ENCODE results near the gene RPAP2. TPM values are rescaled to one million over a fixed set of nuclear protein-coding genes. Genes with fewer than 3 reads are reported as not detected.
"Not testable (repeated sequence)": the region's sequence is repeated elsewhere in the genome, so short reads cannot be mapped to it uniquely, and the experiment has no call there.

RPAP2 gene
- total and polyA plus RNA-seq, 5 experiments from 2014 or later: 15.3 to 48.4 (median 25.9) TPM

DNA sequence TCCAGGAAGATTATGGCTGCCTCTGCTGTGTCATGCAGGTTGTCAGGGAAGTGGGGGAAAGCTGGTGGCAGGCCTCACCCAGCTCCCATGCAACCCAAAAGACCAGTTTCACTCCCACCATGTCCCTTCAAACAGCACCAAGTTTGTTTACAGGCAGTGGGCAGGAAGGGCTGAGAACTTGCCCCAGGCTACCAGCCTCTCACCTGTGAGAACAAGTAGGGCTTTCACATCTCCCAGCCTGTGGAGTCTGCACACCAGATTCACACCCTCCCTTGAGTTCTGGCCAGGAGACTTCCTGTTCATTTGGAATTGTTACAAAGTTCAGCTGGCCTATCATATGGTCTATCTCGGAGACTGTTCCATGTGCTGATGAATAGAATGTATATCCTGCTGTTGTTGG is 27.8 kb downstream of the RPAP2 start:
- Mint-ChIP-seq H3K27me3 (no peaks in the 10 kb centered on the region), H3K36me3 (peaks cover 43 to 76% (median 69%) of the 10 kb centered on the region in 3 donors), H3K4me3 (no peak overlapping the region), H3K9me3 (peaks cover 6 to 30% (median 17%) of the 10 kb centered on the region in 9 donors), H3K4me1 (peaks cover 12 to 22% (median 16%) of the 10 kb centered on the region in 4 donors), H3K27ac (no peak overlapping the region)
- POLR2A ChIA-PET: interaction anchor here (1.0 kb wide), 1 partner anchor 13 kb away, joined by 3 read pairs; no protein-coding TSS in a partner anchor
- ATAC-seq (no peak), DNase-seq (no peak)

DNA sequence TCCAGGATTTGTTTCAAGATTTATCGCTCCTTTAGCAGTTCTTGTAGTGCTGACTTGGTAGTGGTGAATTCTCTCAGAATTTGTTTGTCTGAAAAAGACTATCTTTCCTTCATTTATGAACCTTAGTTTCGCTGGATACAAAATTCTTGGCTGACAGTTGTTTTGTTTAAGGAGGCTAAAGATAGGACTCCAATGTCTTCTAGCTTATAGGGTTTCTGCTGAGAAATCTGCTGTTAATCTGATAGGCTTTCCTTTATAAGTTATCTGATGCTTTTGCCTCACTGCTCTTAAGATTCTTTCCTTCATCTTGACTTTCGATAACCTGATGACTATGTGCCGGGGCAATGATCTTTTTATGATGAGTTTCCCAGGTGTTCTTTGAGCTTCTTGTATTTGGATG is 28.9 kb downstream of the RPAP2 start:
- DNase-seq: no peak
- ATAC-seq: no peak
- POLR2A ChIA-PET: interaction anchor here (0.7 kb wide), 1 partner anchor 32 kb away, joined by 3 read pairs; no protein-coding TSS in a partner anchor
- Mint-ChIP-seq H3K27me3 (no peaks in the 10 kb centered on the region), H3K27ac (peak overlapping the region in 2 of 10 donors; percentile 1 to 27), H3K4me3 (peak overlapping the region in 1 of 10 donors; percentile 32), H3K9me3 (peaks cover 6 to 30% (median 17%) of the 10 kb centered on the region in 9 donors), H3K4me1 (peaks cover 15 to 22% (median 17%) of the 10 kb centered on the region in 4 donors), H3K36me3 (peaks cover 43 to 76% (median 69%) of the 10 kb centered on the region in 3 donors)

DNA sequence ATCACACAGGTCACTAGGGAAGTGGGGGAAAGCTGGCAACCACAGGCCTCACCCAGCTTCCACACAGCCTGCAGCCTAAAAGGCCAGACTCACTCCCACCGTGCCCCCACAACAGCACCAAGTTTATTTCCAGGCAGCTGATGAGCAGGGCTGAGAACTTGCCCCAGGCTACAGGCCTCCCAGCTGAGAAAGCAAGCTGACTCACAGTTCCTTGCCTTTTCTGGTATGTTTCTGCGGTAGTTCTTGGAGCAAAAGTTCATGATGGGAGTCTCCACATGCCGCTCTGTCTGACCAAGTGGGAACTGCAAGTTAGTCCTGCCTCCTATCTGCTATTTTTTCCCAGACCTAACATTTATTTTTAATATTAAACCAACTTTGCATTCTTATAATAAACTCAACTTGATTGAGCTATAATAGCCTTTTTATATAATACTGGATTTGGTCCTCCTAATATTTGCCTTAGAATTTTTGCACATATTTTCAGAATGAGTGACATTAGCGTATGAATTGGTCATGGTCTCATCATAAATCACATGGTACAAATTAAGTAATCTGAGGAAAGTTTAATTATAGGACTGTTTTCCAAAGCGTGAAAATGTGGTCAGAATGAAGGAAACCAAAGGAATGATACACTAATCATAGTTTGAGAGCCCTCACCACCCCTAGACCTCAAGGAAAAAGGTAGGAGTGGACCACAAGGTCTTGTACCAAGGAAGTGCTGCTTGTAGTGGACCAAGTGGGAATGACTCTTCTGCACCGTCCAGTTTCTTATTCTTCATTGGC is 30.7 kb downstream of the RPAP2 start:
- no peak for ATAC-seq
- Mint-ChIP-seq H3K9me3 (peaks cover 6 to 30% (median 17%) of the 10 kb centered on the region in 9 donors), H3K27me3 (no peaks in the 10 kb centered on the region), H3K36me3 (peaks cover 30 to 73% (median 72%) of the 10 kb centered on the region in 3 donors), H3K4me1 (peaks cover 7 to 10% (median 8%) of the 10 kb centered on the region in 4 donors), H3K4me3 (no peak overlapping the region), H3K27ac (no peak overlapping the region)
- DNase-seq: peak in 1 of 10 donors; percentile 19
- POLR2A ChIA-PET: interaction anchor here (0.6 to 1.2 kb wide), 2 partner anchors 14 to 16 kb away, joined by 3 to 4 read pairs; no protein-coding TSS in a partner anchor

DNA sequence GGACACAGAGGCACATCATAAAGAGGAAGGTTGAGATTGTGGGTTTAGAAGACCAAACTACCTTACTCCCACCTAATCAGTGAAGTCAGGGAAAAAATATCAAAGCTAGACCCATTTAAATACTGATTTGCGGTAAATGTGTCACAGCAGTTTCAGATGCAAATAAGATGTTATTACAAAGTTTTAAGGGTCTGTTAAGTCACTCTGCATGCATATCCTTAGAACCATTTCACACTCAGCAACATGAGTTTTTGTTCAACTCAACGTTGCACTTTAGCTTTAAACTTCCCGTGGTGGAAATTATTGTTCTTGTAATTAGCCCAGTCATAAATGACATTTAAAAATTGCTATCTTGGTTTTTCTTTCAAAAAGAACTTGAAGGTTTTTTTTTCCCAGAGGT is 34.8 kb downstream of the RPAP2 start:
- no peaks in the 10 kb centered on the region for H3K27me3 Mint-ChIP-seq
- ATAC-seq (no peak), DNase-seq (no peak)
- peaks cover 0 to 5% (median 0%) of the 10 kb centered on the region in 9 donors for H3K9me3 Mint-ChIP-seq
- peaks cover 11 to 59% (median 44%) of the 10 kb centered on the region in 3 donors for H3K36me3 Mint-ChIP-seq
- H3K27ac Mint-ChIP-seq: no peak overlapping the region
- H3K4me1 Mint-ChIP-seq: peaks cover 5 to 7% (median 7%) of the 10 kb centered on the region in 4 donors
- H3K4me3 Mint-ChIP-seq: no peak overlapping the region
- POLR2A ChIA-PET: no interaction called here

DNA sequence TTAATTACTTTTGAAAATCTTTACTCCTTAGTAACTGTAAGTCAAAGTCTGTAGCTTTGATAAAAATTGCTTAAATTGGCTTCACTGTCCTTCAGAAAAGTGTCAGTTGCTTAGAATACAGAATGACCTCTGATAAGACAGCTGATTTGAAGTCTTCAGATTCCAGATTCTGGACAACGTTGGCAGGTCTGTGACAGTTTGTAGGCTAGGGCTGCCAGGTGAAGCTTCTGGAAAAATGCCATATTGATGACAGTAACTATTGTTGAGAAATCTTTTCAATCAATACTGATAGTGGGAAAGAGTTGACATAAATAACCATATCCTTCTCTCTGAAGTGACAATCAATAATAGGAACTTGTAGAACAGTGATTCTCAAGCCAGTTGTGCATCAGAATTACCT is 41.3 kb downstream of the RPAP2 start:
- Mint-ChIP-seq H3K9me3 (no peaks in the 10 kb centered on the region), H3K4me1 (peaks cover 0 to 2% (median 0%) of the 10 kb centered on the region in 4 donors), H3K4me3 (no peak overlapping the region), H3K27me3 (no peaks in the 10 kb centered on the region), H3K36me3 (peaks cover 7 to 46% (median 12%) of the 10 kb centered on the region in 3 donors), H3K27ac (no peak overlapping the region)
- POLR2A ChIA-PET: no interaction called here
- ATAC-seq (no peak), DNase-seq (no peak)

DNA sequence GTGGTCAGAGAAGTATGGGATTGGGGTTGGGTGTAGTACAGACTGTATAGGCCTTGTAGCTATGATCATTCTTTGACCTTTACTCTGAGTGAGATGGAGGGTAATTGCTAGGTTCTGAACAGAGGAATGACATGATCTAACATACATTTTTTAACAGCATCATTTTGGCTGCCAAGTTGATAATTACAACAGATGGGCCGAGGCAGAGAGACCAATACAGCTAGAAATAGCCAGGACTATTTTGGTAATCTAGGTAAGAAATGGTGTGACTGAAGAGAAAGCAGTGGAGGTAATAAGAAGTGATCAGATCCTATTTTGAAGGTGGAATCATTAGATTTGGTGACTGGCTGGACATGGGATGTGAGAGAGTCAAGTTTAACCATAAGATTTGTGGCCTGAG is 43.5 kb downstream of the RPAP2 start:
- ATAC-seq (no peak), DNase-seq (no peak)
- no peak overlapping the region for H3K4me3 Mint-ChIP-seq
- H3K36me3 Mint-ChIP-seq: peaks cover 0 to 46% (median 12%) of the 10 kb centered on the region in 3 donors
- peak overlapping the region in 1 of 10 donors; percentile 67 for H3K27ac Mint-ChIP-seq
- H3K9me3 Mint-ChIP-seq: no peaks in the 10 kb centered on the region
- POLR2A ChIA-PET: no interaction called here
- H3K27me3 Mint-ChIP-seq: no peaks in the 10 kb centered on the region
- peaks cover 0 to 2% (median 0%) of the 10 kb centered on the region in 4 donors for H3K4me1 Mint-ChIP-seq

DNA sequence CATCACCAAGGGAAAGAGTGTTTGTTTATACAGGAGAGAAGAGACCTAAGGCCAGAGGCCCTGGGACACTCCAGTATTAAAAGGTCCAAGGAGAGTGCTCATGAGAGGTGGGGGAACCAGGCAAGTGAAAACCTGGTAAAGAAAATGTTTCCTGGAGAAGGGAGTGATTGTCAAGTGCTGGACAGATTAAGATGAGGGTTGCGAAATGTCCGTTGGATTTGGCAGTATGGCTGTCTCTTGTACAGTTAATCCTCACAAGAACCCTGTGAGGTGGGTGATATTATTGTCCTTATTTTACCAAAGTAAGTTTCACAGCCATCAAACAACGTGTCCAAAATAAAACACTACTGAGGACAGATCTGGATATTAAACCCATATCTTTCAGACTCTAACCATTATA is 44.2 kb downstream of the RPAP2 start:
- Mint-ChIP-seq H3K27ac (no peak overlapping the region), H3K9me3 (no peaks in the 10 kb centered on the region), H3K4me1 (peaks cover 0 to 3% (median 1%) of the 10 kb centered on the region in 4 donors), H3K27me3 (no peaks in the 10 kb centered on the region), H3K4me3 (no peak overlapping the region), H3K36me3 (peaks cover 1 to 51% (median 19%) of the 10 kb centered on the region in 3 donors)
- no peak for ATAC-seq
- POLR2A ChIA-PET: no interaction called here
- DNase-seq: no peak

DNA sequence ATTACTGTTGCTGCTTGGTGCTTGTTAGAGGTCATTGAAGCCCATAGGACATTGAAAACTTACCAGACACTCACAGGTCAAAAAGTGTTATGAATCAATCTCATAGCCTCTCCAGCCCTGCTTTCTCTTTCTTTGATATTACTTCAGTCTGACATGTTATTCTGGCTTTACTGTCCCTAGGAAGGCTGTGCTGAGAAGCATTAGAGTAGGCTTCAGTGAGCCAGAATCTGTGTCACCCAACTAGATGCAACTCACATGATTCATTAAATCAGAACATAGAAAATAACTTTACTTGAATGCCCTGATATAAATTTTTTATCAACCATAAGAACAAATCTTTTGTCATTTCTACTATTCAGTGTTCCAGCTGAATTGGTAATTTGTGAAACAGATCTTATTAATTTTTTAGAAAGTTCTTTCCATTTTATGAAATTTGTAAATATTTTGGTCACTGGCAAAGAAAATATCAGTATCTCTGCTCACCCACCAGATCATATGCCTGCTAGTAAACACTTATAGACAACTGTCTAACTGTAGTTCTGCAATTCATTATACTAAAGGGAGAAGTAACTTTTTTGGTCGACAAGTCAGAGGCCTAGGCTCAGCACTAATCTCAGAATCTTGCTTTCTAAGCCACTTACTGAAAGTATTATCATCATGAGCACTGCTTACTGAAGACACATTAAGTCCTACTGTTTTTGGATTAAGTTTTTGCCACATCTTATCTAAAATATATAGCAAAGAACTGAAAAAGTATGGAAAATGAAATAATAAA is 48.2 kb downstream of the RPAP2 start:
- H3K27ac Mint-ChIP-seq: peak overlapping the region in 2 of 10 donors; percentile 11 to 45
- no peaks in the 10 kb centered on the region for H3K27me3 Mint-ChIP-seq
- H3K4me1 Mint-ChIP-seq: peaks cover 0 to 8% (median 6%) of the 10 kb centered on the region in 4 donors
- DNase-seq (no peak), ATAC-seq (no peak)
- peaks cover 12 to 55% (median 34%) of the 10 kb centered on the region in 3 donors for H3K36me3 Mint-ChIP-seq
- POLR2A ChIA-PET: no interaction called here
- no peak overlapping the region for H3K4me3 Mint-ChIP-seq
- H3K9me3 Mint-ChIP-seq: peaks cover 0 to 4% (median 0%) of the 10 kb centered on the region in 9 donors

DNA sequence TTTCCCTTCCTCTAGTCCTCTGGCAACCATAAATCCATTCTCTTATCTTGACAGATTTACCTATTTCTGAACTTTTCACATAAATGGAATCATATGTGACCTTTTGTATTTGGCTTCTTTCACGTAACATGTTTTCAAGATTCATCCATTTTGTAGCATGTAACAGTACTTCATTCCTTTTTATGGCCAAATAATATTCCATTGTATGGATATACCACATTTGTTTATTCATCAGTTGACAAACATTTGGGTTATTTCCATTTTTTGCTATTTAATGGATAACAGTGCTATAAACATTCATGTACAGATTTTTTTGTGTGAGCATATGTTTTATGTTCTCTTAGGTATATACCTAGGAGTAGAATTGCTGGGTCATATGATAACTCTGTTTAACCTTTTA is 54.0 kb downstream of the RPAP2 start:
- Mint-ChIP-seq H3K4me3 (no peak overlapping the region), H3K27ac (no peak overlapping the region), H3K27me3 (no peaks in the 10 kb centered on the region), H3K9me3 (peaks cover 0 to 9% (median 3%) of the 10 kb centered on the region in 9 donors), H3K36me3 (peaks cover 17 to 65% (median 42%) of the 10 kb centered on the region in 3 donors), H3K4me1 (peaks cover 5 to 10% (median 7%) of the 10 kb centered on the region in 4 donors)
- ATAC-seq (no peak), DNase-seq (no peak)
- POLR2A ChIA-PET: no interaction called here

DNA sequence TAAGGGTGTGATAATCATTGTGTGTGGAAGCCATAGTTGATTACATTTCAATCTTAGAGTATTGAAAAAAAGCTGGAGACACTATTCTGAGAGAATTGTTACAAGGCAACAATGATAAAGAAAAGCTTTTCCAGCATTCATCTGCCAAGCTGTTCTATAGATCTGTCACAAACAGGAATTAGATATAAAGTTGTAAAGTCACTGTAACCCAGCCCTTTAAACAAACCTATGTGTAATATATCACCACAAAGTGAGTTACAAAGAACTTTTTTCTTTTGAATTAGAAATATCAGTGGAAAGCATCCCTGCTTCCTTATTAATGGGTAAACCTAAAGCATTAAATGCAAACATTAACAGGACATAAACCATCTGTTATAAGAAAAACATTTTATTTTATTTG is 55.4 kb downstream of the RPAP2 start:
- POLR2A ChIA-PET: interaction anchor here (0.7 kb wide), 1 partner anchor 38 kb away, joined by 3 read pairs; no protein-coding TSS in a partner anchor
- Mint-ChIP-seq H3K4me3 (no peak overlapping the region), H3K36me3 (peaks cover 19 to 68% (median 44%) of the 10 kb centered on the region in 3 donors)

DNA sequence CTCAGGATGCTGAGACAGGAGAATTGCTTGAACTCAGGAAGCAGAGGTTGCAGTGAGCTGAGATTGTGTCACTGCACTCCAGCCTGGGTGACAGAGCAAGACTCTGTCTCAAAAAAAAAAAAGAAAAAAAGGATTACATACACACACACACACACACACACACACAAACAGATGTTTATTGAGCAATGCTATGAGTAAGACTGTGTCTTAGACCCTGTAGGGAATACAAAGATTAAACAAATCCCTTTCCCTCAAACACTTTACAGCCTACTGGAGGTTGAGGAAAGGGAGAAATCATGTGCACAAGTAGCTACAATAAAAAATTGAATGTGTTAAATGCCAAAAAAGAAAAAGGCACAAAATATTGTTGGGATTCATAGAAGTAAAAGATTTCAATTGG is 58.1 kb downstream of the RPAP2 start:
- ATAC-seq: no peak
- H3K9me3 Mint-ChIP-seq: peaks cover 0 to 9% (median 2%) of the 10 kb centered on the region in 9 donors
- H3K4me3 Mint-ChIP-seq: no peak overlapping the region
- peak overlapping the region in 2 of 10 donors; percentile 11 to 12 for H3K27ac Mint-ChIP-seq
- no peaks in the 10 kb centered on the region for H3K27me3 Mint-ChIP-seq
- POLR2A ChIA-PET: no interaction called here
- DNase-seq: no peak
- H3K4me1 Mint-ChIP-seq: peaks cover 0 to 12% (median 8%) of the 10 kb centered on the region in 4 donors
- peaks cover 13 to 60% (median 38%) of the 10 kb centered on the region in 3 donors for H3K36me3 Mint-ChIP-seq

More for the DNA sequence above, 55.4 kb downstream of the RPAP2 start:
- Mint-ChIP-seq H3K27me3 (no peaks in the 10 kb centered on the region), H3K4me1 (peaks cover 0 to 9% (median 8%) of the 10 kb centered on the region in 4 donors), H3K9me3 (peaks cover 0 to 9% (median 3%) of the 10 kb centered on the region in 9 donors), H3K27ac (peak overlapping the region in 1 of 10 donors; percentile 27)
- ATAC-seq: no peak
- DNase-seq: no peak

DNA sequence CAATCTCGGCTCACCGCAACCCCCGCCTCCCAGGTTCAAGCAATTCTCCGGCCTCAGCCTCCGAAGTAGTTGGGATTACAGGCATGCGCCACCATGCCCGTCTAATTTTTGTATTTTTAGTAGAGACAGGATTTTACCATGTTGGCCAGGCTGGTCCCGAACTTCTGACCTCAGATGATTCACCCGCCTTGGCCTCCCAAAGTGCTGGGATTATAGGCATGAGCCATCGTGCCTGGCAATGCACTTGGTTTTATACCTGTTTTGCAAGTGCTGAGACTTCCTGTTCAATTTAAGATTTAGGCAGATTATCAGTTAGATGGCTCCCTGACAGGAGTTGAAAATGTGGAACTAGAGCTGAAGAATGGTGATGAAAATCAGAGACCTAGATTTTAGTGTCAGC is 60.5 kb downstream of the RPAP2 start:
- not testable (repeated sequence) for DNase-seq, H3K4me3 Mint-ChIP-seq, ATAC-seq, H3K27me3 Mint-ChIP-seq, H3K9me3 Mint-ChIP-seq
- Mint-ChIP-seq H3K36me3 (peaks cover 8 to 48% (median 26%) of the 10 kb centered on the region in 3 donors), H3K4me1 (peaks cover 12 to 18% (median 16%) of the 10 kb centered on the region in 4 donors), H3K27ac (peak overlapping the region in 1 of 10 donors; percentile 14)
- POLR2A ChIA-PET: interaction anchor here (0.7 kb wide), 1 partner anchor 31 kb away, joined by 3 read pairs; no protein-coding TSS in a partner anchor
